ENCODE measurements around the gene ADGB.
"Not testable (repeated sequence)": the region's sequence is repeated elsewhere in the genome, so short reads cannot be mapped to it uniquely, and the experiment has no call there.

Gene ADGB

GRCh38 chr6:146791930-146792329 is 193.2 kb downstream of the ADGB start:
- DNase-seq (ENCODE audit: low read depth) = no peak
- no peak overlapping the region for H3K4me3 ChIP-seq (ENCODE audit: low read depth, low read length)
- no peak for TF ChIP-seq CTCF (IDR thresholded peaks at IDR 0.05; ENCODE audit: control insufficient read depth, extremely low read depth, insufficient read depth)

- not testable (repeated sequence) for DNase-seq (ENCODE audit: low read depth); H3K4me3 ChIP-seq (ENCODE audit: low read depth, low read length)
These were observed 194.4 kb downstream of the ADGB start for GRCh38 chr6:146793218-146793617.

GRCh38 chr6:146795479-146796133 is 196.8 kb downstream of the ADGB start:
- TF ChIP-seq CTCF (IDR thresholded peaks at IDR 0.05; ENCODE audit: control insufficient read depth, extremely low read depth, insufficient read depth) = no peak
- no peak for DNase-seq (ENCODE audit: low read depth)
- H3K4me3 ChIP-seq (ENCODE audit: low read depth, low read length) = no peak overlapping the region

GRCh38 chr6:146803167-146803566 is 204.4 kb downstream of the ADGB start:
- not testable (repeated sequence) for DNase-seq (ENCODE audit: low read depth); H3K4me3 ChIP-seq (ENCODE audit: low read depth, low read length)

- DNase-seq (ENCODE audit: low read depth) = no peak
- TF ChIP-seq CTCF (IDR thresholded peaks at IDR 0.05; ENCODE audit: control insufficient read depth, extremely low read depth, insufficient read depth) = no peak
- no peak overlapping the region for H3K4me3 ChIP-seq (ENCODE audit: low read depth, low read length)
These were observed 204.8 kb downstream of the ADGB start for GRCh38 chr6:146803601-146804000.

GRCh38 chr6:146805546-146806325 is 207.0 kb downstream of the ADGB start:
- TF ChIP-seq CTCF (IDR thresholded peaks at IDR 0.05; ENCODE audit: control insufficient read depth, extremely low read depth, insufficient read depth) = no peak
- H3K4me3 ChIP-seq (ENCODE audit: low read depth, low read length) = no peak overlapping the region
- DNase-seq (ENCODE audit: low read depth) = no peak

GRCh38 chr6:146809014-146809413 is 210.2 kb downstream of the ADGB start:
- H3K4me3 ChIP-seq (ENCODE audit: low read depth, low read length); DNase-seq (ENCODE audit: low read depth): not testable (repeated sequence)

GRCh38 chr6:146812811-146813321 is 214.1 kb downstream of the ADGB start:
- DNase-seq (ENCODE audit: low read depth) = not testable (repeated sequence)

GRCh38 chr6:146813554-146813953 is 214.8 kb downstream of the ADGB start:
- no peak for DNase-seq (ENCODE audit: low read depth)
- no peak for TF ChIP-seq CTCF (IDR thresholded peaks at IDR 0.05; ENCODE audit: control insufficient read depth, extremely low read depth, insufficient read depth)
- no peak overlapping the region for H3K4me3 ChIP-seq (ENCODE audit: low read depth, low read length)

More at GRCh38 chr6:146812811-146813321, 214.1 kb downstream of the ADGB start:
- H3K4me3 ChIP-seq (ENCODE audit: low read depth, low read length) = not testable (repeated sequence)
